C4-2B (cell line): Measurements from ENCODE around the gene SIRT5.

Source experiments
- ZFX ChIP-seq: fragments of 450-650 bp; IDR thresholded peaks from 2 replicates; pipeline ENCODE4 v1.6.1; 2017
- TF ChIP-seq, protein P1 (sequence below): fragments of 450-650 bp; conservative IDR thresholded peaks from 2 replicates; pipeline ENCODE4 v1.5.1; 2017; ENCODE audit warnings: mild to moderate bottlenecking

DNA sequence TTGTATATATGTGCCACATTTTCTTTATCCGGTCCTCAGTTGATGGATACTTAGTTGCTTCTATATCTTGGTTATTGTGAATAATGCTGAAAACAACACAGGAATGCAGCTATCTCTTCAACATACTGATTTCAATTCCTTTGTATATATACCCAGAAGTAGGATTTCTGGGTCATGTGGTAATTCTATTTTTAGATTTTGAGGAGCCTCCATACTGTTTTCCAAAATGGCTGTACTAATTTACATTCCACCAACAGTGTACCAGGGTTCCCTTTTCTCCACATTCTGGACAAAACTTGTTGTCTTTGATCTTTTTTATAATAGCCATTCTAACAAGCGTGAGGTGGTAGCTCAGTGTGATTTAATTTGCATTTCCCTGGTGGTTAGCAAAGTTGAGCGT is 1.6 kb downstream of the SIRT5 start:
- TF ChIP-seq, protein P1, sequence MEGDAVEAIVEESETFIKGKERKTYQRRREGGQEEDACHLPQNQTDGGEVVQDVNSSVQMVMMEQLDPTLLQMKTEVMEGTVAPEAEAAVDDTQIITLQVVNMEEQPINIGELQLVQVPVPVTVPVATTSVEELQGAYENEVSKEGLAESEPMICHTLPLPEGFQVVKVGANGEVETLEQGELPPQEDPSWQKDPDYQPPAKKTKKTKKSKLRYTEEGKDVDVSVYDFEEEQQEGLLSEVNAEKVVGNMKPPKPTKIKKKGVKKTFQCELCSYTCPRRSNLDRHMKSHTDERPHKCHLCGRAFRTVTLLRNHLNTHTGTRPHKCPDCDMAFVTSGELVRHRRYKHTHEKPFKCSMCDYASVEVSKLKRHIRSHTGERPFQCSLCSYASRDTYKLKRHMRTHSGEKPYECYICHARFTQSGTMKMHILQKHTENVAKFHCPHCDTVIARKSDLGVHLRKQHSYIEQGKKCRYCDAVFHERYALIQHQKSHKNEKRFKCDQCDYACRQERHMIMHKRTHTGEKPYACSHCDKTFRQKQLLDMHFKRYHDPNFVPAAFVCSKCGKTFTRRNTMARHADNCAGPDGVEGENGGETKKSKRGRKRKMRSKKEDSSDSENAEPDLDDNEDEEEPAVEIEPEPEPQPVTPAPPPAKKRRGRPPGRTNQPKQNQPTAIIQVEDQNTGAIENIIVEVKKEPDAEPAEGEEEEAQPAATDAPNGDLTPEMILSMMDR: no peak
- no peak for TF ChIP-seq ZFX
